D721Med (cell line): Measurements from ENCODE around the gene AGA.

ENCODE experiments used
- DNase-seq: peaks from one replicate; pipeline ENCODE4 v3.0.0; 2011; ENCODE audit warnings: low spot score; ENCODE audit not compliant: insufficient read length
- FAIRE-seq: peaks from 2 replicates; lab custom pipeline; 2011; peaks lifted over from hg19 to GRCh38; lab: Jason Lieb, UNC
- TF ChIP-seq, protein P1 (sequence below): IDR thresholded peaks from 2 replicates; pipeline ENCODE4 v1.5.1; 2012; ENCODE audit warnings: mild to moderate bottlenecking, control low read depth; ENCODE audit not compliant: insufficient read depth; ENCODE audit errors: missing control alignments

The AGA gene

DNA sequence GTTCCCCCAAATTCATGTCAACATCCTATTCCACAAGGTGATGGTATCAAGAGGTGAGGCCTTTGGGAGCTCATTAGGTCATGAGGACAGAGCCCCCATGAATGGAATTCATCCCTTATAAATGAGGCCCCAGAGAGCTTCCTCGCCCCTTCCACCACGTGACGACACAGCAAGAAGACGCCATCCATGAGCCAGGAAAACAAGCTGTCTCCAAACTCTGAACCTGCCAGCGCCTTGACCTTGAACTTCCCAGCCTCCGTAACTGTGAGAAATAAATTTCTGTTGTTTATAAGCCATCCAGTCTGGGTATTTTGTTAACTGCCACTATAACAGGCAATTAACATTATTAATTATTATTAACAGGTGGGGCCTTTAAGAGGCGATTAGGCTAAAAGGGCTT lies 5.8 kb downstream of the AGA start:
- no peak for FAIRE-seq
- no peak for DNase-seq
- TF ChIP-seq, protein P1, sequence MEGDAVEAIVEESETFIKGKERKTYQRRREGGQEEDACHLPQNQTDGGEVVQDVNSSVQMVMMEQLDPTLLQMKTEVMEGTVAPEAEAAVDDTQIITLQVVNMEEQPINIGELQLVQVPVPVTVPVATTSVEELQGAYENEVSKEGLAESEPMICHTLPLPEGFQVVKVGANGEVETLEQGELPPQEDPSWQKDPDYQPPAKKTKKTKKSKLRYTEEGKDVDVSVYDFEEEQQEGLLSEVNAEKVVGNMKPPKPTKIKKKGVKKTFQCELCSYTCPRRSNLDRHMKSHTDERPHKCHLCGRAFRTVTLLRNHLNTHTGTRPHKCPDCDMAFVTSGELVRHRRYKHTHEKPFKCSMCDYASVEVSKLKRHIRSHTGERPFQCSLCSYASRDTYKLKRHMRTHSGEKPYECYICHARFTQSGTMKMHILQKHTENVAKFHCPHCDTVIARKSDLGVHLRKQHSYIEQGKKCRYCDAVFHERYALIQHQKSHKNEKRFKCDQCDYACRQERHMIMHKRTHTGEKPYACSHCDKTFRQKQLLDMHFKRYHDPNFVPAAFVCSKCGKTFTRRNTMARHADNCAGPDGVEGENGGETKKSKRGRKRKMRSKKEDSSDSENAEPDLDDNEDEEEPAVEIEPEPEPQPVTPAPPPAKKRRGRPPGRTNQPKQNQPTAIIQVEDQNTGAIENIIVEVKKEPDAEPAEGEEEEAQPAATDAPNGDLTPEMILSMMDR = no peak

DNA sequence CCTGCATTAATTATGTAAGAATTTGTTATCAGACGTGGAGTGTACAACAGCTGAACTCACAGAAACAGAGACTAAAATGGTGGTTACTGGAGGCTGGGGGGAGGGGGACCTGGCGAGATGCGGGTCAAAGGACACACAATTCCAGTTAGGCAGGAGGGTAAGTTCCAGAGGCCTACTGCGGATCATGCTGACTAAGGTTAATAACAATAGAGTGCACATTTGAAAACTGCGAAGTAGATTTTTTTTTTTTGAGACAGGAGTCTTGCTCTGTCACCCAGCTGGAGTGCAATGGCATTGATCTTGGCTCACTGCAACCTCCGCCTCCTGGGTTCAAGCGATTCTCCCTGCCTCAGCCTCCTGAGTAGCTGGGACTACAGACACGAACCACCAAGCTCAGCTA lies 7.6 kb downstream of the AGA start:
- TF ChIP-seq, protein P1 = no peak
- no peak for FAIRE-seq

DNA sequence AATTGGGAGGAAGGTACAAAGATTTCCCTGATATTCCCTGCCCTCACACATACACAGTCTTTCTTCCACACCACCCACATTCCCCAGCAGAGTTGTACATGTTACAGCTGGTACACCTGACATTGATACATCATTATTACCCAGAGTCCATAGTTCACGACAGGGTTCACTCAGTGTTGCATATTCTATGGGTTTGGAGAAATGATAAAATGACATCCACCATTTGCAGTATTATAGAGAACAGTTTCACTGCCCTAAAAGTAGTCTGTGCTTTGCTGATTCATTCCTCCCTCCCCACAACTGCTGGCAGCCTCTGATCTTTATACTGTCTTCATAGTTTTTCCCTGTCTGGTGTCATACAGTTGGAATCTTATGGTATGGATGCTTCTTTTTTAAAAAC lies 15.0 kb downstream of the AGA start:
- FAIRE-seq = no peak
- DNase-seq = no peak
- TF ChIP-seq, protein P1 = no peak

More for the DNA sequence above, 7.6 kb downstream of the AGA start:
- no peak for DNase-seq

DNA sequence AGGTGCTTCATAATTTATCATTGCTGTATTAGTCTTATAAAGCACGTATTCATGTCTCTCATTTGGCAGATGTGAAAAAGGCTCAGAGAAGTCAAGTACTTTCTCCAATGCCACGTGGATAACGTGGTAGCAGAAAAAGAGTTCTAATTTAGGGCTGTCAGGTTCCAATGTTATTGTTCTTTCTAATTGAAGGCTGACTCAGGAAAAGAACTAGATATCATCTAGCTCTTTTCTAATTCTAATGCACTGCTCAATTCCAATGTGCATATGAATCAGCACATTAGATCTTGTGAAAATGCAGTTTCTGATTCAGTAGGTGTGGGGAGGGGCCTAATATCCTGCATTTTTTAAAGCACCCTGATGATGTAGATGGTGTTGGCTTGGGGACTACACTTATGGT lies 22.8 kb downstream of the AGA start:
- TF ChIP-seq, protein P1 = no peak
- DNase-seq = no peak
- FAIRE-seq = no peak

DNA sequence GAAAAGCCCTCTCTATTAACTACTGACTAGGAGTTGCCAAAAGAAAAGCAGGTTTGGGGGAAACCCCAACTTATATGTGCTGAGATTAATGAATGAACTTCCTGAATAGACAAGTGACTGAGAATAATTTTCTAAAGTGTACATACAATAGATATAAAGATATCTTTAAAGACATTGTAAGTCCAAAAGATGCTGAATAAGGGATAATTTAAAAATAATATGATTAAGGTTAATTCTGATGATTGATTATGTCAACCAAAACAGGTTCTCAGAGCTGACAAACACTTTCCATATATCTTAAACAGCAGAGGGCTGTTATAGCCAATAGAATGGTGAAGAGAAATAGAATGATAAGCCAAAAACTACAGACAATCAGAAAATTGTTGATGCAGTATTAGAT lies 28.6 kb downstream of the AGA start:
- DNase-seq = no peak
- TF ChIP-seq, protein P1 = no peak
- no peak for FAIRE-seq

DNA sequence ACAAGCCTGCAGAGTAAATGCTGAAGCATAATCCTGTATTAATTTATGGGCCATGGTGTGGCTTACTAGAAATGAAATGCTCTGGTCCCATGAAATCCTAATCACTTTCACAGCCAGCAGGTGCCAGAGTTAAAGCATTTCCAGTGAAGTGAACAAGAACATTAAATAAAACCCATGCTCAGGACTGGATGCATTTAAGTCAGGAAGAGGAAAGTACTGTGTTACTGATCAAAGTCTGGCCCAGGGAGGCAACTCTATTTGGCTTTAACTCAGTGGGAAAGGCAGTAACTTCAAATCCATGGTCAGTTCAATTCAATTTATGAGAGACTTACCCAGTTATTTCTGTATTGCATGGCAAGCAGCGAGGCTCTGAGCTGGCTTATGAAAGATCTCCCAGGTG lies 29.2 kb downstream of the AGA start:
- FAIRE-seq = no peak
- no peak for DNase-seq
- TF ChIP-seq, protein P1 = no peak

DNA sequence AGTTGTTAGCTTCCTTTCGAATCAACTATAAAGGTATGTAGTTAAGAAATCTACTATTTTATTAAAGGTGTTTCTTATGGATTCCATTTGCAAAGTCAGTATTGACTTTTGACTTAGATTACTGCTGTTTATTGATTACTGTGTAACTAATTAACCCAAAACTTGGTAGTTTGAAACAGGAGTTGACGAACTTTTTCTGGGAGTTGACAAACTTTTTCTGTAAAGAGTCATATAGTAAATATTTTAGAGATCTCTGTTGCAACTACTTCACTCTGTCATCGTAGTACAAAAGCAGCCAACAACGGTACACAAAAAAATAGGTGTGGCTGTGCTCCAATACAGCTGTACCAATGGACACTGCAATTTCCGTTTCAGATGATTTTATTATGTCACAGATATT lies 30.2 kb downstream of the AGA start:
- DNase-seq (no peak), FAIRE-seq (no peak)
- TF ChIP-seq, protein P1 = no peak
